Mammary epithelial cell (primary cell): ENCODE measurements around the gene TXNDC16.

Source experiments
- EZH2 ChIP-seq: IDR thresholded peaks from 2 replicates; pipeline ENCODE4 v1.6.1; 2012; ENCODE audit warnings: low read length, inconsistent platforms, borderline replicate concordance
- TF ChIP-seq, protein P1 (sequence below), 2 donors: IDR thresholded peaks in 1 of 2; conservative IDR thresholded peaks in 1 of 2; 2 replicates each; pipeline ENCODE4 v1.5.1; 2011 to 2012; ENCODE audit warnings: inconsistent platforms in 2 of 2, low read length in 2 of 2, mild to moderate bottlenecking in 2 of 2, control low read depth in 1 of 2, low read depth in 1 of 2; ENCODE audit not compliant: insufficient read depth in 1 of 2; ENCODE audit errors: extremely low read depth in 1 of 2

DNA sequence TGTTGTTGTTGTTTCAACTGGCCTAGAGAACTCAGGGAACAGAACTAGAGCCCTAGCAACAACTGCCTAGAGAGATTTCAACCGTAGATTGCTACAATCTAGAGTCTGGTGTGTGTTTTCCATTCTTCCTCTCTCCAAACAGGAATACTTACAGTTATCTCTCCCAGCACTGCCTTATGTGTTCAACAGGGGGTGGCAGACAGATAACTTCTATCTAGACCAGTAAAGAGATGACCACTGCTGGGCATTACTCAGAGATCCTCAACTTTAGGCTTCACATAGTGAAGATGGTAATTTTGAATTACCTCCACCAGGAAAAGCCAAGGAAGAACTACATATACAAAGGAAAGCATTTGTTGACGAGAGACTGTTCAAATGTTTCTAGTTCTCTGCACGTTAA is 4.8 kb downstream of the TXNDC16 start:
- TF ChIP-seq EZH2 = no peak
- TF ChIP-seq, protein P1, sequence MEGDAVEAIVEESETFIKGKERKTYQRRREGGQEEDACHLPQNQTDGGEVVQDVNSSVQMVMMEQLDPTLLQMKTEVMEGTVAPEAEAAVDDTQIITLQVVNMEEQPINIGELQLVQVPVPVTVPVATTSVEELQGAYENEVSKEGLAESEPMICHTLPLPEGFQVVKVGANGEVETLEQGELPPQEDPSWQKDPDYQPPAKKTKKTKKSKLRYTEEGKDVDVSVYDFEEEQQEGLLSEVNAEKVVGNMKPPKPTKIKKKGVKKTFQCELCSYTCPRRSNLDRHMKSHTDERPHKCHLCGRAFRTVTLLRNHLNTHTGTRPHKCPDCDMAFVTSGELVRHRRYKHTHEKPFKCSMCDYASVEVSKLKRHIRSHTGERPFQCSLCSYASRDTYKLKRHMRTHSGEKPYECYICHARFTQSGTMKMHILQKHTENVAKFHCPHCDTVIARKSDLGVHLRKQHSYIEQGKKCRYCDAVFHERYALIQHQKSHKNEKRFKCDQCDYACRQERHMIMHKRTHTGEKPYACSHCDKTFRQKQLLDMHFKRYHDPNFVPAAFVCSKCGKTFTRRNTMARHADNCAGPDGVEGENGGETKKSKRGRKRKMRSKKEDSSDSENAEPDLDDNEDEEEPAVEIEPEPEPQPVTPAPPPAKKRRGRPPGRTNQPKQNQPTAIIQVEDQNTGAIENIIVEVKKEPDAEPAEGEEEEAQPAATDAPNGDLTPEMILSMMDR (conservative IDR thresholded peaks at IDR 0.05 in 1 of 2, IDR thresholded peaks at IDR 0.05 in 1 of 2; ENCODE audit: extremely low read depth in 1 of 2, insufficient read depth in 1 of 2, low read depth in 1 of 2, low read length in 2 of 2) = no peak
